ENCODE results near the gene EFNA5. TPM values are rescaled to one million over a fixed set of nuclear protein-coding genes. Genes with fewer than 3 reads are reported as not detected.
A peak's percentile ranks its signal among the peaks of the same experiment; 100 is the strongest.

EFNA5 gene
- total RNA-seq, 2 donors from 2014 or later = not detected

DNA sequence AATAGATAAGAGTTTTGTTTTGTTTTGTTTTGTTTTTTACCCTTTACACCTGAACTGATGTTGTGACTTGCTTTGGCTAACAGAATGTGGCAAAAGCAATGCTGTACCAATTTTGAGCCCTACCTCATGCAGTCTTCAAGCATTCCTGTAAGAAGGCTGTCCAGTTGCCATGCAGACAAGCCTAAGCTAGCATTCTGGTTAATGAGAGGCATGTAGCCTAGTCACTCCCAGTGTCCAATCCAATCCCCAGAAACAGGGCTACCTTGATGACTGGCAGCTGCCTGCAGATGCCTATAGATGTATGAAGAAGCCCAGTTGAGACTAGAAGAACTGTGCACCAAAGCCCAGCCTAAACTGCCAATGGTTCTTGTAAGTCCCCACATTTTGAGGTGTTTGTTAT lies 9.4 kb upstream of the EFNA5 start:
- H3K9me3 Mint-ChIP-seq = no peaks in the 10 kb centered on the region

DNA sequence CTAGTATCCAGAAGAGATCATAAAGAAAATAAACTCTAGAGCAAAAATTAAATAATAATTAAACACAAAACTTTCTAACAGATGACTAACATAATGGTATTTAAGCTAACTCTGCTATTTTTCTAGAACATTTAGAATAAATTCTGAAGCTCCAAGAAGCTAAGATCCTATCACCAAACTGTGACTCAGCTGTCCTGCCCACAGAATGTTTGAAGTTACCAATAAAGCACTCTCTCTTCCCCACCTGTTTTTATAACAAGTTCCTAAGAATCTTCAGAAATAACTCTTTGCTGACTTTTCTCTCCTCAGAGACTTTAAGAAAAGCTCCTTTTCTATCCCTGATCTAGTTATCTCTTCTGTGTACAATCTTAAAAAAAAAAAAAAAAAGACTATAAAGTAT lies 6.0 kb upstream of the EFNA5 start:
- Mint-ChIP-seq H3K27ac (no peak overlapping the region), H3K9me3 (no peaks in the 10 kb centered on the region), H3K36me3 (peaks cover 0 to 7% of the 10 kb centered on the region in 2 donors)
- DNase-seq (ENCODE audit: low spot score in 2 of 2) (no peak), ATAC-seq (no peak)

More for the DNA sequence above, 9.4 kb upstream of the EFNA5 start:
- DNase-seq (ENCODE audit: low spot score in 2 of 2) (no peak), ATAC-seq (no peak)
- H3K27ac Mint-ChIP-seq = no peak overlapping the region
- H3K36me3 Mint-ChIP-seq = no peaks in the 10 kb centered on the region

DNA sequence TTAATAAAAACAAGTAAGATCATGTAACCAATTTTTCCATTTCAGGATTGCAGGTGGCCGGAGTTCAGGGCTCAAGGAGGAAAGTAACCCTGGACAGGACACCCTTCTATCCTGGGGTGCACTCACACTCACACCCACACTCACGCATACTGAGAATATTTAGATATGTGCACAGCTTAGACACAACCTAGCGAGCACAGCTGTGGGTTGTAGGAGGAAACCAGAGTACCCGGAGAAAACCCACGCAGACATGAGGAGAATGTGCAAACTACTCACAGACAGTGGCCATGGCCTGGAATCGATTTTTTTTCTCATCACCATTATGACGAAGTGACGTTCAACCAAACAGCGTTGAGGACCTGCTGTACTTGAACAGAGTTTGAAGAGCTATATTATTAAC lies 4.5 kb upstream of the EFNA5 start:
- DNase-seq (ENCODE audit: low spot score in 2 of 2) (no peak), ATAC-seq (no peak)
- Mint-ChIP-seq H3K36me3 (peaks cover 0 to 12% of the 10 kb centered on the region in 2 donors), H3K27ac (no peak overlapping the region), H3K9me3 (no peaks in the 10 kb centered on the region)

DNA sequence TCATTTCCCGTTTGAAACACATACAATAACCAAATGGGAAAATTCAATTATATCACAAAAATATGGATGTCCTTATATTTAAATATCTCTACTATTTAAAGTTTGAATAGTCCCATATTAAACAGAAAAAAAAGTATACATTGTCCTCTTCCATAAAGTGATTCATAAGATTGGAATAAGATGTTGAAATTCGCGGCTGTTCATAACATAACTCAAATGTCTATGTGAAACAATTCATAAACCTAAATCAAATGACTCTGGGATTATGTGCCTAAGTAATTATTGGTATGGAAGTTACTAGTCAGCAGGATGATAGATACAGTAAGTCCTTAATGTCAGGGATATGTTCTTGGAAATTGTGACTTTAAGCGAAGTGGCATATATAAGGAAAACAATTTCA lies 3.9 kb upstream of the EFNA5 start:
- H3K27ac Mint-ChIP-seq = no peak overlapping the region
- H3K9me3 Mint-ChIP-seq = no peaks in the 10 kb centered on the region
- ATAC-seq = no peak
- peaks cover 0 to 12% of the 10 kb centered on the region in 2 donors for H3K36me3 Mint-ChIP-seq
- no peak for DNase-seq (ENCODE audit: low spot score in 2 of 2)

- peak; percentile 77 to 80 for ATAC-seq
- peak in 1 of 2 donors; percentile 79 for DNase-seq (ENCODE audit: low spot score in 2 of 2)
- Mint-ChIP-seq H3K9me3 (no peaks in the 10 kb centered on the region), H3K36me3 (peaks cover 0 to 12% of the 10 kb centered on the region in 2 donors), H3K27ac (no peak overlapping the region)
These were observed 2.8 kb upstream of the EFNA5 start for GRCh38 chr5:107673368-107674136.

GRCh38 chr5:107673039-107673367 lies 2.3 kb upstream of the EFNA5 start:
- peak in 1 of 2 donors; percentile 21 for ATAC-seq
- Mint-ChIP-seq H3K27ac (no peak overlapping the region), H3K9me3 (no peaks in the 10 kb centered on the region), H3K36me3 (peaks cover 0 to 12% of the 10 kb centered on the region in 2 donors)
- no peak for DNase-seq (ENCODE audit: low spot score in 2 of 2)

DNA sequence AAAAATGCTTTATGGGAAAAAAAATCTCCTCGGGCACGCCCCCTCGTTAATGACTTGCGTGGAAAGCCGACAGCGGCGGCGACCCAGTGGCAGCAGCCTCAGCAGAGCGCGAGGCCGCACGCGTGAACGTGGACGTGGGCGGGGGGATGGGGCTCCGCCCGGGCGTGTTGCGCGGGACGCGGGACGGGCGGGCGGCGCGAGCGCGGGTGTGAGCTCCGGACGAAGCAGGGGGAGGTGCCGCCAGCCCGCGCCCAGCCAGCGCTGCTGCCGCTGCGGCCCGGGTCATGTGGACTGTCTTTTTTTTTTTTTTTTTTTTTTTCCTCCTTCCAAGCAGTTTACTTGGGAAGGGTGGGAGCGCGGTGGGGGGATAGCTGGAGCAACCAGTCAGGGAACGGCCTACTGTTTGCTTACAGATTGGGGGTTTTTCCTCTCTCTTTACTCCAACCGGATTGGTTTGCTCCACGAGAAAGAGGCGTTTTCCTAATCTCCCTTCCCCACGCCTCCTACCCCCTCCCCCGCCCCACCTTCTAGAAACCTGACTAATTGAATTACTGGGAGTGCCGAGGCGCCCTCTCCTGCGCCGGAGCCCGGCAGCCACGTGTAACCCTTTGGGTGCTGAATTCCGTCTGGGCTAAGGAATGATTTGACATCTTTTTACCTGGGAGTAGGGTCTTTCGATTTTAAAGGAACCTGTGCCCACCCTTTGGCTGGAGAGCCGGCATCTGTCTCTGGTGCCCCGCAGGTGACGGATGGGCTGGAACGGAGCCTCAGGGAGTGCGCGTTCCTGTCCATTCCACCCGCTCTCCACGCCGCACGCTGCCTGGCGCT lies 1.7 kb upstream of the EFNA5 start:
- Mint-ChIP-seq H3K27ac (no peak overlapping the region), H3K36me3 (peaks cover 0 to 12% of the 10 kb centered on the region in 2 donors), H3K9me3 (no peaks in the 10 kb centered on the region)
- ATAC-seq (peak in 1 of 2 donors; percentile 38), DNase-seq (ENCODE audit: low spot score in 2 of 2) (peak in 1 of 2 donors; percentile 16)

GRCh38 chr5:107671742-107672210 lies 1.0 kb upstream of the EFNA5 start:
- ATAC-seq = no peak
- Mint-ChIP-seq H3K36me3 (peaks cover 0 to 12% of the 10 kb centered on the region in 2 donors), H3K9me3 (no peaks in the 10 kb centered on the region), H3K27ac (peak overlapping the region in 1 of 2 donors; percentile 55)
- DNase-seq (ENCODE audit: low spot score in 2 of 2) = no peak

DNA sequence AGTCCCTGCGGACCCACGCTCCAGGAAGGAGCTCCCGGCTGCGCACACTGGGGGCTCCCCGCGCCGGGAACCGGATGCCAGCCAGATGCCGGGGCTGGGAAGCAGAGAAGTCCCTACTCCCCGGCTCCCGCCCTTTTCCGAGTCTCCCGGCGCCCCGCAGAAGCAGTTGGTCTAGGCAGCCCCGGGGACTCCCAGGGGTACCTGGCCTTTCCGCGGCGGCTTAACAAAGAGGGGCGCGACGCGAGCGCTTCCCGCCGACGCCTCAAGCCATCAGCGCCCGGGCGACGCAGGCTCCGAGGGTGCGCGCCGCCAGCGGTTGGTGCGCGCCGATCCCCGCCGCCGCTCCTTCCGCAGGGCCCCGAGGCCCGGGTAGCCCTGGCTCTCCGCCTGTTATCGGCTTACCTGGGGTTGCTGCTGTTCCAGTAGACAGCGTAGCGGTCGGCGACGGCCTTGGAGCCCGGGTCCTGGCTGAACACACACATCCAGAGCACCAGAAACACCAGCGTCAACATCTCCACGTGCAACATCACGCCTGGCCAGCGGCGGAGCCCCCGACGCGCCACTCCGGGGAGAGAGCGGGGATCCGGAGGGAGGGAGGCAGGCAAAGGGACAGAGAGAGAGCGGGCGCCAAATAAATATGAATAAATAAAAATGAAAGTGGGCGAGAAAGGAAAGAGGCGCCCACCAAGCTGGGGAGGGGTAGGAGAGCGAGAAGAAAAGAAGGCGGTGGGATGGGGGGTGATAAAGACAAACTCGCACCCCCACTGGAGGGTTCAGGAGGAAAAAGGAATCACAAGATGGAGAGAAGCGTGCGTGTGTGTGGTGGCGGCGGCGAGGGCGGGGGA lies 428 bp downstream of the EFNA5 start:
- H3K36me3 Mint-ChIP-seq = peaks cover 0 to 12% of the 10 kb centered on the region in 2 donors
- peak in 1 of 2 donors; percentile 54 for ATAC-seq

GRCh38 chr5:107669096-107670031 lies 1.4 kb downstream of the EFNA5 start:
- H3K9me3 Mint-ChIP-seq = no peaks in the 10 kb centered on the region
- DNase-seq (ENCODE audit: low spot score in 2 of 2) = peak in 1 of 2 donors; percentile 8
- H3K27ac Mint-ChIP-seq = no peak overlapping the region

More for the DNA sequence above, 428 bp downstream of the EFNA5 start:
- Mint-ChIP-seq H3K27ac (no peak overlapping the region), H3K9me3 (no peaks in the 10 kb centered on the region)
- peak in 1 of 2 donors; percentile 23 for DNase-seq (ENCODE audit: low spot score in 2 of 2)

GRCh38 chr5:107668154-107669095 lies 2.3 kb downstream of the EFNA5 start:
- no peak overlapping the region for H3K27ac Mint-ChIP-seq
- no peak for ATAC-seq
- H3K9me3 Mint-ChIP-seq = no peaks in the 10 kb centered on the region
- DNase-seq (ENCODE audit: low spot score in 2 of 2) = no peak
- H3K36me3 Mint-ChIP-seq = peaks cover 0 to 12% of the 10 kb centered on the region in 2 donors

More at GRCh38 chr5:107669096-107670031, 1.4 kb downstream of the EFNA5 start:
- peaks cover 0 to 12% of the 10 kb centered on the region in 2 donors for H3K36me3 Mint-ChIP-seq
- no peak for ATAC-seq

DNA sequence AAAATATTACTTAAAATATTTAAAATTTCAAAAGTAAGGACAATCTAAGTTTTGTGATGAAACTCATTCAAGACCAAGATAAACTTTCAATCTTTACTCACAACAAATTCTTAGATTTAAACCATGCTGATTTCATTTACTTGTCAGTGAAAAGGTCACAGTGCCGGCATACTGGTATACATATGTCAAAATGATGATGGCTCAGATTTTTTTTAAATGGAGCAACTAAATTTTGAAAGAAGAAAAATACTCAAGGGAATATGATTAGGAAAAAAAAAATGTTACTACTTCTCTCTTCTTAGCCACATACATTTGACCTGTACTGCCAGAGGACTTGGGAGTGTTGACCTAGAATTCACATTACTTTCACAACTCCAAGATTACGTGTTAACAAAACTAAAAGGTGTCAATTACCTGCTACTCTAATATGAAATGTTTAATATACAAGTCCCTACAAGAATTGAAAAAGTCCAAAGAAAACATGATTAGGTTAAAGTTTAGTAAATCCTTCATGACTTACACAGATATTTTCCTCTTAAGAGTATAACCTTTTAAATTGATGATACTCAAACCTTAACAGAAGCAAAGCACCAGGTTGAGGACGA lies 4.6 kb downstream of the EFNA5 start:
- ATAC-seq = no peak
- H3K9me3 Mint-ChIP-seq = no peaks in the 10 kb centered on the region
- no peak for DNase-seq (ENCODE audit: low spot score in 2 of 2)
- no peaks in the 10 kb centered on the region for H3K36me3 Mint-ChIP-seq
- no peak overlapping the region for H3K27ac Mint-ChIP-seq

DNA sequence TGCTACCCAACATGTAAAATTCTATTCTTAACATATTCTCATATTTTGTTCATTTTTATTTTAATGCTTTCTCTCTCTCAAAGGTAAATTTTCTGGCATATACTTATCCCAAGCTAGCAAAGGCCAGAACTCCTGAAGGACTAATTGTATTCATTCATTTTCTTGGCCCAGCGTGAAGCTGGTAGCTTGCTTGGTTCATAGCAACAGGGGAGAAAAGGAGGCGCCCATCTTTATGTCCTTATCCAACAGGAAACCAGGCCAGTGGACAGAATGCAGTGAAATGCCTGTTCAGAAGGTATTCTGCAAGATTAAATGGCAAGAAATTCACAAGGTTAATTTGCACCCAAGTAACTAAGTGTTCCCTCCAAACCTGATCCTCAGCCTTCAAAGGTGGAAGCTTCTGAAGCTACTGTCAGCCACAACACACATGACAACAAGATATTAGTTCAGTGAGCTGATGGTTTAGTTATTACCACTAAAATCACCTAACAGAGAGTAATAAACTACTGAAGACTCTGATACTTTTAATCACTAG lies 5.6 kb downstream of the EFNA5 start:
- no peak overlapping the region for H3K27ac Mint-ChIP-seq
- H3K9me3 Mint-ChIP-seq = no peaks in the 10 kb centered on the region
- DNase-seq (ENCODE audit: low spot score in 2 of 2) (no peak), ATAC-seq (no peak)
- H3K36me3 Mint-ChIP-seq = no peaks in the 10 kb centered on the region

DNA sequence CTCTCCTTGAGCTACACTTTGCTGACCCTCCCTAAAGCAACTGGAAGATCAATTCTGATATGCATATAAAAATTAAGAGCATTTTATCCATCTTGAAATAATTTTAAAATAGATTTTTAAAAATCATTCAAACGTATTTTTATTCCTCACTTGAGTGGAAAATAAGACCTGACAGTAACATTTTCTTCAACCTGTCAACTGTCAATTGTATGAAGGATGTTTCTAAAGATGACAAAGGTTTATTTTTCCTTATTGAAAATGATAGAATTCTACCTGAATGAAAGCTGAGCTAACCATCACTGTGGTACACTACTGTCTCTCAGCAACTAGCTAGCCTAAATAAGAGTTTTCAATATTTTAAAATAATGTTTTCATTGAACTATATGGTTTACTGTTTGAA lies 7.0 kb downstream of the EFNA5 start:
- DNase-seq (ENCODE audit: low spot score in 2 of 2) (no peak), ATAC-seq (no peak)
- Mint-ChIP-seq H3K36me3 (no peaks in the 10 kb centered on the region), H3K9me3 (no peaks in the 10 kb centered on the region), H3K27ac (no peak overlapping the region)
